ENCODE data around the gene FUNDC2.
A peak's percentile ranks its signal among the peaks of the same experiment; 100 is the strongest.

The FUNDC2 gene

DNA sequence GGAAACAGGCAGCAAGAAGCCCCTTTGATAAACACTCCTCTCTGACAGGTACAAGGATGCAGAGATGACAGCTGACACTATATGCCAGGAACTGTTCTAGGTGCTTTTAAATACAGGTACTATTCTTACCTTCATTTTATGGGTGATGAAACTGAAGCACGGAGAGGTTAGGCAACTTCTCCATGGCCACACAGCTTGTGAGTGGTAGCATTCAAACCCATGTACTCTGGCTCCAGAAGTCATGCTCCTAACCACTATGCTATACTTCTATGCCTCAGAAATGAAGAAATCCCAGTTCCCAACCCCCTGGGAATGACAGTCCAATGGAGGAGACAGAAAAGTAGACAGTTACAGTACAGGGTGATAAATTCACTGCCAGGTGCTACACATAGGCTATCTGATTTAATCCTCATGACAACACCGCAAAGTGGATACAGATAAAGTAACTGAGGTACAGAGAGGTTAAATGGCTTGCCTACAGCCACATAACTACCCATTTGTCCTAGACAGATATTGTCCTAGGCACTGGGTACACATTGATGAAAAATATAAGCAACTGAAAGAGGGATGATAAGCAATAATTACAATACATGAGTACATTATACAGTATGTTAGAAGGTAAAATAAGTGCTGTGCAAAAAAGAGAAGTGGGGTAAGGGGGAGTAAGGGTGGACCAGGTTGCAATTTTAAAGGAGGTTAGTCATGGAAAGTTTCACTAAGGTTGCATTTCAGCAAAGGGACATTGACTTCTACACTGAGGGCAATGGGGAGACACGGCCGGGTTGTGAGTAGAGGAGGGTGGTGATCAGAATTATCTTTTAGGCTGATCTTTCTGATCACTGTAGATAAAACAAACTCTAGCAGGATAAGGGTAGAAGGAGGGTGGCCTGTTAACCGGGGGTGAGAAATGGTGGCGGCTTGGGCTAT is 2.5 kb upstream of the FUNDC2 start:
- no peak for DNase-seq

DNA sequence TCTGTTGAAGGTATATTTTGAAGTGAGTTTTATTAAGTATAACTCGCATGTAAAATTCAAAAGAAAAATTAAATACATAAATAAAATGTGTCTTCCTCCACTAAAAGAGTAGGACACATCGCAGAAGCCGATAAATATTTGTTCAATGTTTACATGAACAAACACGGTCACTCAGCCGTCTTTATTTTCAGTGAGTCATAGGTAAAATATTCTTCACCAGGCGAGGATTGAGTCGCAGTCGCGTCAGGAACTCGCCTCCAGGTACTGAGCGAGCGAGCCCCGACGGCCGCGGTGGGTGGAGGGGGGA is 271 bp upstream of the FUNDC2 start:
- DNase-seq, result no peak

DNA sequence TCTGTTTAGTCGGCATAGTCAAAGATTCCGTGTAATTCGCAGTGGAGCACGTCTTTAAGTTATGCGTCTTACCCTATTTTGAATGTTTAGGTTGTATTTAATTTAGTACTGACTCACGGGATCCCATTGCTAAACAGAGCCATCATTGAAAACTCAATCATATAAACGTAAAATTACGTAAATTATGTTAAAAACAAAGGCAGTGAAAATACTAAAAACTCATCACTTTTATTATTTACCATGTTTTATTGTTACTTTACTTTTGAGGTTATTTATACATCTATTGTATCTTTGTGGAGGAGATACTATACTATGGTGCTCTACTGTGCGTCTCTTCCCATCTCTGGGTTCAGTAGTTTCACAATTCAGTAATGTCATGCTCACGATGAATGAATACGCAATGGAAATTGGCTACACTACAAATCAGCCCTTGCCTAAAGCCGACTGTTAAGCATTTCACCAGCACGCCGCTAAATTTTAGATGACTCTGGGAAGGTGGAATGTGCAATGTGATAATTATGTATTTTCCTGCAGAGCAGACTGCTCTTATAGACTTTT is 944 bp downstream of the FUNDC2 start:
- peak; percentile 45 for DNase-seq

DNA sequence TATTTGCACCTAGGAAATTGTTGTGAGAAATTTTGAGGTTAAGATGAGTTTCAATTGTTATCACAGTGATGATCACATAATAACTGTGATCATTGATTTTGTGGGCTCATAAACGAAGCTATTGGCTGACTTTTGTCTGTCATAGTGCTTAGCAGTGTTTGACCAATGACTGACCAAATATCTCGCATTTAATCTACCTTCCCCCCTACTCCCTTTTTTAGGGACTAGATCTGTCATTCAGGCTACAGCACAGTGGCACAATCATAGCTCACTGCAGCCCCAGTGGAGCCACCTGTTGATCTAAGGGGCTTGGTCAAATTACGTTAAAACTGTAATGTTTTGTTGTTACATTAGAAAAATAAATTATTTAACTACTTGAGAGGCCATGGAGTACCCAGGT is 1.5 kb downstream of the FUNDC2 start:
- no peak for DNase-seq

DNA sequence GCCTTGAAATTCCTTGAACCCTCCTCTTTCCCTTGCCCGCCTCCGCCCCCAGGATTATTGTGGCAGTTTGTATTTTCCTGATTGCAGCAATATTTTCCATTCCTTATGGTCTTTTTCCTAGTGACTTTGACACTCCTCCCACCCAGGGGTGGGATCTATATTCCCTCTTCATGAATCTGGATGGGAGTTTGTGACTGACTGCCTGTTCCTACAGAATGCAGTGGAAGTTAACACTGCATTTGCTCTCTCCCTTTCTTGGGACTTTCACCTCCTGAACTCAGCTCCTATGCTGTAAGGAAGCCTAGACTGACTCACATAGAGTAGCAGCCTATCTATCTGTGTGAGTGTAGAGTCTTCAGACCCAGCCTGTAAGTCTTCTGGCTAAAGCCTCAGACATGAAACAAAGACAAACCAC is 2.2 kb downstream of the FUNDC2 start:
- DNase-seq, result peak; percentile 2

DNA sequence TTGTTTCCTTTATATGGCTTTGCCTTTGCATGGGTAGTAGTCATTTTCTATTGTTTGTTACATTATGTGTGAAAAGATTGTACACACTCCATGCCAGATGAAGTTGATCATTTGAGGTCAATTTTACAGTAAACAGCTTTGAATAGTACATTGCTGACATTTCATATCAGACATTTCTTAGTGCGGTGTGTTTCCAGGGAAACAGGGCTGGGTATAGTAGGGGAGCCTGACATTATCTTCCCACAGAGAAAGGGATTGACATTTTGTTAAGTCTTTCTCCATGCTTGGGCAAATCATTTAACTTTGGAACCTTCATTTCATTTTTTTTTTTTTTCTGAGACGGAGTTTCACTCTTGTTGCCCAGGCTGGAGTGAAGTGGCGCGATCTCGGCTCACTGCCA is 5.0 kb downstream of the FUNDC2 start:
- no peak for DNase-seq

DNA sequence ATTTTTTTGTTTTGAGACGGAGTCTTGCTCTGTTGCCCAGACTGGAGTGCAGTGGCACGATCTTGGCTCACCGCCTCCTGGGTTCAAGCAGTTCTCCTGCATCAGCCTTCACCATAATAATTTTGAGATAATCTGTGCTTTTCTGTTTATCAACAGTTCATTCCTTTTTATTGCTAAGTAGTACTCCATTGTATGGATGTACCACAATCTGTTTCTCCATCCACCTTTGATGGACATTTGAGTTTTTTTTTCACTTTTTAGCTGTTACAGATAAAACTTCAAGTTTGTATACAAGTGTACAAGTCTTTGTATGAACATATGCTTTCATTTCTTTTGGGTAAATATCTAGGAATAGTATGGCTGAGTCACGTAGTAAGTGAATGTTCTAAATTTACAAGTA is 9.0 kb downstream of the FUNDC2 start:
- DNase-seq, result no peak

DNA sequence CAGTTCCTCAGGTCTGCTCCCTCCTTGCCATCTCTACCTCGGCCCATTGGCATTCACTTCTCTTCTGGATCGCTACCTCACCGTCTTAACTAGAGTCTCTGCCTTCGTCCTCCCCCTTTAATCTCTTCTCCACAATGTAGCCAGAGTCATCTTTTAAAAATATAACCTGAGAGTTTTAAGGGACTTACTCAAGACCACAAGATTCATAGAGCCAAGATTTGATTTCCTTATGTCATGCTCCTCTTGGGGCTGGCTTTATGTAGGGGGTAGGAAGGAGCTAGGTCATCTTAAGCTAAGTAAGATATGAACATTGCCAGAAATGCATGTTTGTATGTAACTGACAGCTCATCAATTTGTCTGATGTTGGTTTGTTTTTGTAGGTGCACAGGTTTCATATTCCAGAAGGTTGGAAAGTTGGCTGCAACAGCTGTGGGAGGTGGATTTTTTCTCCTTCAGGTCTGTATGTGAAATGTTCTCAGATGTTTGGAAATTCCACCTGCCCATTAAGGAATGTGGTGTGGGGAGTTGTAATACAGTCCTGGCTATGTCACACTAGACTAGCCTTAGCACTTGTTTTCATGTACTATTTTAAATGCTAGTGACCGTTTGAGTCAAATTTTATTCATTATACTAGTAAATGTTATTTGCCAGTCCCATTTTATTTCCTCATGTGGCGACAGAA is 19.6 kb downstream of the FUNDC2 start:
- no peak for DNase-seq

DNA sequence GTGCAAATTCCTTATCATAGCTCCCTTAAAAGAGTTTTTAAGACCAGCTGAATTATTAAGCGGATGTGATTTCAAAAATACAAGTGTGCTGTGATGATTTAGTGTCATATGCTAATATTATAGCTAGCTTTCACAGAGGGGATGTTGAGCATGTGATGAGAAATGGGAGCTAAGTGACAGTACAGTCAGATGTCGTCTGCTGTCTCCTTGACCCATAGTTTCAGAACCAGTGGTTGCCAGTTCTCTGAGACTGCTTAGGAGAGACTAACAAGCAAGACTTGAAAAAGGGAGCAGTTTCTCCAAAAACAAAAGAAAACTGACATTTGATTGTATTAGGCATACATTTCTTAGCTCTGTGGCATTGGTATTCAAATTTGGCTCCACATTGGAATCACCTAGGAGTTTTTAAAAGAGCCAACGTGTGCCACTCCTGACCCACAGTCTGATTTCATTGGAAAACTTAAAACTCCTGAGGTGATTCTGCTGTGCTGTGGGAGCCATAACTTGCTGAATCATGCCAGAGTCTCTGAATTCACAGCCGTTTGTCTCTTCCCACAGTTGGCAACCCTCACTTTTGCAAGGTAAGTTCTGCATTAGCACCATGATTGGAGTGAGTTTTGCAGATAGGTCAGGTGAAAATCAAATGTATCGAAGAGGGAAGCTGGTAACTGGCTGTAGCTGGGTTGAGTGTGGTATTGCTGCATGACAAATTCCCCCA is 20.3 kb downstream of the FUNDC2 start:
- no peak for DNase-seq

DNA sequence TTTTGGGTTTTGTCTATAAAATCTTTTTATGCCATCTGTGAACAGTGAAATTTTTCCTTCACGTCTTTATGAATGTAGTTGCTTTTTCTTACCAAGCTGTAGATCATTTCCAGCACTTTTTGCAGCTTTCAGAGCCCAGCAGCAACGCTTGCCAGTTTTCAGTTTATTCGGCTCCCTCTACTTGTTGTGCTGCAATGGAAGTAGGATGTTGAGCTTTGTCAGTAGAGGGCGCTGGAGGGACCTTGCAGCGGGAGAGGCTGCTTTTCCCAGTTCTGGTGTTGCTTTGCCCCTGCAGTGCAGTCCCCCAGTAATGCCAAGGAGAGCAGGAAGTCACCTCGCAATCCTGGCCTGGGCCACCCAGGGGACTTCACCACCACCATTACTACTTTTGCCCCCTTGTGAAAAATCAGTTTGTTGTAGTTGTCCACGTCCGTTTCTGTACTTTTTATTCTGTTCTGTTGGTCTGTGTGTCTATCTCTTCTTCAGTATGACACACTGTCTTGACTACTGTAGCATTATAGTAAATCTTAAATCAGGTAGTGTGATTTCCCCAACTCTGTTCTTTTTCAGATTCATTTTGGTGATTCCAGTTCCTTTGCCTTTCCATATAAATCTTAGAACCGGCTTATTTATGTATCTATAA is 22.5 kb downstream of the FUNDC2 start:
- peak; percentile 34 for DNase-seq

DNA sequence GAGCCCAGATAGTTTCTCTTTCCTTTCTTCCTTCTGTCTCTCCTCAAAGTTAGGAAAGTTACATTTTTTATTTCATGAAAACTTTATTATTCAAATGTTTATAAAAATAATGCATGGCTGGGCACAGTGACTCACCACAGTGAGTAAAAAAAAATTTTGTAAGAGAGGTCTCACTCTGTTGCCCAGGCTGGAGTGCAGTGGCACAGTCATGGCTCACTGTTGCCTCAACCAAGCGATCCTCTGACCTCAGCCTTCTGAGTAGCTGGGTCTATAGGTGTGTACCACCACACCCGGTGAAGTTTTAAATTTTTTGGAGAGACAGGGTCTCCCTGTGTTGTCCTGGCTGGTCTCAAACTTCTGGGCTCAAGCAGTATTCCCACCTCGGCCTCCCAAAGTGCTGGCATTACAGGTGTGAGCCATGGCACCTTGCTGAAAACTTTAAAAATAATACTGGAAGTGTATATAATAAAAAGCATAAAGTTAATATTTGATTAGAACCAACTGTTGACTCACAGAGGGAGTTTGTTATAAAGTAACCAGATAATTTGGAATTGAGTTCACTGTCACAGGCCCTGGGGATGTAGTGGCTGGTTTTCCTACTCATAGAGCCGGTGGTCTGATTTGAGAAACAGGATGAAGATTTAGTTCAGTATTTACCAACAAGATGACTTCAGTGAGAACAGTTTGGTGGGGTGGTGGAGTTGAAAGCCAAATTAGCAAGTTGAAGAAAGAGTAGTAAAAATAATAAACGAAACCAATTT is 26.3 kb downstream of the FUNDC2 start:
- no peak for DNase-seq

DNA sequence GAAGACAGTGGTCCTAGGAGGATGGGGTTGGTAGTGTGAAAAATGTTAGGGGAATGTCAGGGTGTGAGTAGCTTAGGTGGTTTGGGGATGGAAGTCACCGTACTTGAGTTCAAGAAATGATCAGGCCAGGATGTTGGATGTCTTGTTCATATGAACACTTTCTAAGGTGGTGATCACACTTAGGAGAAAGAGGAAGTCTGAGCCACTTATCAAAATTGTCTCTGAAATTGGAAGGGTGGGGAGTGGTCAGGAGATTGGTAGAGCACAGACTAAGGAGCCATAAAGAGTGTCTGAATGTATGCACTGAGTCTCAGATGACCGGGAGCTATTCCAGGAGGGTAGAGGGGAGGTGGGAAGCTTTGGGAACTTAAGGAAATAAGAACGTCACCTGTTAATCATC is 27.0 kb downstream of the FUNDC2 start:
- DNase-seq, result no peak

DNA sequence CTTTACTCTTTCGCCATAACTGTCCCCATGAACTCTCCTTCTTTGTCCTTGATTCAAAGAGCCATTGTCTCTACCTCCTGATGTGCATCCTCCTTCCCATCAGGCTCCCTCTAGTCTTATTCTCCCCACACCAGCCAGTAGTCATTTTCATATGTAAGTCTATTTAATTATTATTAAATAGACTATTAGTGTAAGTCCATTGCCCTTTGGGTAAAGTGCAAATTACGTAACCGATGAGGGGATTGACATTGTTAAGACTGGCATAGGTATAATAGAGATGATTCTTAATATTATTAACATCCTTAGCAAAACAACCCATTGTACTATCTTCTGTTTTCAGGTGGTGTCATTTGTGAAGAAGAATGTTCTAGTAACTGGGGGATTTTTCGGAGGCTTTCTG is 27.6 kb downstream of the FUNDC2 start:
- no peak for DNase-seq

DNA sequence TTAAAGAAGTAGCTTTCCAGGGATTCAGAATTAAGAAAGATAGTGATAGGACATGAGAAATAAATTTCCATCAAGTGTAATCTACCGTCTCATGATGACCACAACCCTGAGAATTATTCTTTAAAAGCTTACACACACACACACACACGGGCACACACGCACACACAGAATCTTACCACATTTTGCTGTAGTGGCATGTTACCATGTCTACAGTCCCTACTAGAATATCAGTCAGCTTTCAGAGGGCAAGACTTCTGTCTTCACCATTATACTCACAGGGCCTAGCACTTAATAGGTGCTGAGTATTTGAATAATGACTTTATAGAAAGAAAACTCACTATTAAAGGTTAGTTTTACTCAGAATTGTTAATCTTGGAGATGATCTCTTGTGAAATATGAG is 28.9 kb downstream of the FUNDC2 start:
- no peak for DNase-seq

DNA sequence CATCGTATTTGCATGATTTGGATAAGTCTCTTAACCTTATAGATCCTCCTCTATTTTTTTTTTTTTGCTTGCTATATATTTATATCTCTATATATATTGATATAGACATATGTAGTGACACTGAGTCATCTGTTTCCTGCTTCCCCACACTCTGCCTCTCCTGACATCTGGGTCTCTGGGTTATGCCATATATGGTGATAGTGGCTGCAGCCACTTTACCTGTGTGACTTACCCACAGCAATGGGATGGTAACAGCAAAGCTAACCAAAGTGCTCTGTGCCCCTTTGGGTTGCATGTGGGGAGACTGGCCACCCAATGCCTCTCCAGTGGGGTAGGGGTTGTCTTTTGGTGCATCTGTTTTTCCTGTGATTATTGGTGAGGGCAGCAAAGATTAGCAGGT is 29.8 kb downstream of the FUNDC2 start:
- DNase-seq, result no peak

DNA sequence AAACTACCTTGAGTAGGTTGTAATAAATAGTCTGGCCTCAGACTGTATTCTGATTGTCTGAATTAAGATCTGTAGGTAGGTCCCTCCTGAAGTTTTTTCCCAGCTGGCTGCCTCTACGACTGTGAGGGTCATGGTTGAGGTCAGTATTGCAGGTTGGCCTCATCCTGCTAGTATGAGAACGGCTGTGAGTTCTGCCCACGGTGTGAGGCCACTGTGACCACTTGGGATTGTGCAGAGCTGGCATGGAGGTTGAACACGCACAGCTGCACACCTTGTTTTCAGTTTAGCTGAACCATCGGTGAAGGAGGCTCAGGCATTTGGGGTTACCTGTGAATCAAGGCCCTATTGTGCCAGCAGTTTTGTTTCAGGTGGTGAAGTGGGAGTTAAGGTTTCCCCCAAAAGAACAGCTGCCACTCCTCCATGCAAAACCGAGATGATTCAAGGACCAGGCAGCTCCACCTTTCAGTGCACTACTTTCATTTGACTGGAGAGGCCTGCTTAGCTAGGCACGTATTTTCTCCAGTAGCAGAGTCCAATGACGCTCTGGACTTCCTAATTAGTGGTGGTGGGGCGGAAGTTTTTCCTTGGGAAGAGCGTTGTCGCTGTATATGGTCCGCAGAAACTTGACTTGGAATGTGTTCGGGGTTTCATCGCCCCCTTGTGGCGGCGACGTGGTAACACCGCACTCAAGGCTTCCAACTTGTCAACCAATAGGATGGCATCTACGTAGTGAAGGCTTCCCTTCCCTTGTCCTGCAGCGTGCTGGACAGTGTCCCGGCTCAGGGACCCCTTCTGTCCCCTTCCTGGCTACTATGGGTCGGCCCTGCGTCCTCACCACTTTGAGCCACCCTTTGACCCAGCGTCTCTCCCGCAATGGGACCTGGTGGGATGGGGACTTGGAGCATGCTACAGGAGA is 30.5 kb downstream of the FUNDC2 start:
- peak; percentile 72 for DNase-seq

DNA sequence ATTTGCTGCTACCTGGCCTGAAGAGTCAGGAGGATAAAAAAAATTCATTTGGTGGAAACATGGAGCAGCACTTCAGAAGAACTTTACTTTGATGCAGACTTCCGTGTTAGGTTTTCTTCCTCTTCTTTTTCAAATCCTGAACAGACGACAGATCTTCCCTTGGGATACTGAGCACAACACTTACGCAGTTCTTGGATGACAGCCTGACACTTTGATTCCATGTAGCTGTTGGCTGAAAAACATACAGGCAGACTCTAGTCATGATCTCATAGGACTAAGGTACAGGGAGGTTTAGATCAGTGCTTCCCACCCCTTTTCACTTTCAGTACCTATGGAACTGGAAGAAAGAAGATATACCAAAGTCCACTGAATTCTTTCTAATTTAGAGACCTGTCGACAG is 35.1 kb downstream of the FUNDC2 start:
- DNase-seq, result no peak

DNA sequence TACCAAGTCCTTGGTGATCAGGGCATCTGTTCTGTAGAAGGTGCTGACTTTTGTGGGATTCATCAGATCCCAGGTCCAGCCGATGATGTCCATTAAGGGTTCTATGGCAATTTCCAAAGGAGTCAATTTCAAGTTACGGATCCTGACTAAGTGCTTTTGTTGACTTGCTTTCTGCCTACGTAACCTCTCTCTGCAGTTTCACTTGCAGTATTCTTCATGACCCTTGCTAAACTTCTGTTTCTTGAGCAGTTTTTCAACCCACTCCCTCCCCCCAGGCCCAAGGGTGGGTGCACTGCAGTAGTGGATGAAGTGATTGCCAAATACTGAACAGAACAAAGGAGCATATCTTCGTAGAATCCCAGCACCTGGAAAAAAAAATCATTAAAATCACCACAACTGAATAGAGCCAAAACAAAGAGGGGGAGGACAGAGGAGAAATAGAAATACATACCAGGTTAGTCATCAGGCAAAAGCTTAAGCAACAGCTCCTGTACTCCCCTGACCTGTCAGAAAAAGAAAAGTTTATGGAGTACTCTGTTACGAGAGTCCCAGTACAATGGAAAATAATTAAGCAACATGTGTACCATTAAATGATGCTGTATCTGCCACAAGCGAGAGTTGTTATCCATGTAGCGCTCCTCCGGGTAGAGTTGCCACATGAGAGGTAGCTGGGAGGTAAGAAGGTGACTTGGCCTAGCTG is 38.5 kb downstream of the FUNDC2 start:
- no peak for DNase-seq

DNA sequence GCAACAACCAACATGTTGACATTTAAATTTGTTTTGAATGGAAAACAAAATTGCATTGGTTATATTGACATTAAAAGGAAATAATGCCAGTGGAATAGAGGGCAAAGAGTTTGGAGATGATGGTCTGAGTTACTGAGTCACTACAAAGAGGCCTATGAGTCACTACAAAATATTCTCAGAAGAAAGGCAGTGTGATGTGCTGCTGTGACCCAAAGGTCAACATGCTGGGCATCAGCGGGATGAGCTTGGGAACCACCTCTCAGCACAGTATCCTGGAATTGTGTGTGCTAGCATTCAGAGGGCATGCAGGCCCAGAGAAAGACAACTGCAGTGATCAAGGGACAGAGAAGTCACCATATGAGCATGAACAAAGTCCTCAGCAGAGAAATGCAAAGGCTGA is 41.5 kb downstream of the FUNDC2 start:
- DNase-seq, result peak; percentile 62

DNA sequence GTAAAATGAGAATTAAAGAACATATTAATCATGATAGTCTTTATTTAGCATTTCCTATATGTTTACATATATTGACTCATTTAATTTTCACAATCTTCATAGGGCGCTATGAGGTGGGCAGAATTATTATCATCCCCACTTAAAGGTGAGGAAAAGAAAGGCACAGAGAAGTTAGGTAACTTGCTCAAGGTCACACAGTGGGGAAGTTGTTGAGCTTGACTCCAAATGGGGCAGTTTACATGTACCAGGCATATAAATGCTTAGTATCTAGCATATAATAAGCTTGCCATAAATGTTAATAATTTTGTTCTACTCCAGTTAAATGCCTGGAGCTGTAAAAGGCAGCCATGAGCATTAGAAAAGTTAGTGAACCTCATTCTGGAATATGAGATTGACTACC is 42.8 kb downstream of the FUNDC2 start:
- DNase-seq, result no peak

Measured in fibroblast of skin of back (primary cell).